GM20431 (cell line): ENCODE results near the gene BAG1.

ENCODE experiments used
- in situ Hi-C: fragments of 300-500 bp; cut with MseI, MboI; formaldehyde crosslinking; loops from one replicate; pipeline ENCODE4 v1.15.0; 2020; ENCODE audit warnings: low sequenced_read_pairs; ENCODE audit not compliant: unreplicated experiment

BAG1 gene

DNA sequence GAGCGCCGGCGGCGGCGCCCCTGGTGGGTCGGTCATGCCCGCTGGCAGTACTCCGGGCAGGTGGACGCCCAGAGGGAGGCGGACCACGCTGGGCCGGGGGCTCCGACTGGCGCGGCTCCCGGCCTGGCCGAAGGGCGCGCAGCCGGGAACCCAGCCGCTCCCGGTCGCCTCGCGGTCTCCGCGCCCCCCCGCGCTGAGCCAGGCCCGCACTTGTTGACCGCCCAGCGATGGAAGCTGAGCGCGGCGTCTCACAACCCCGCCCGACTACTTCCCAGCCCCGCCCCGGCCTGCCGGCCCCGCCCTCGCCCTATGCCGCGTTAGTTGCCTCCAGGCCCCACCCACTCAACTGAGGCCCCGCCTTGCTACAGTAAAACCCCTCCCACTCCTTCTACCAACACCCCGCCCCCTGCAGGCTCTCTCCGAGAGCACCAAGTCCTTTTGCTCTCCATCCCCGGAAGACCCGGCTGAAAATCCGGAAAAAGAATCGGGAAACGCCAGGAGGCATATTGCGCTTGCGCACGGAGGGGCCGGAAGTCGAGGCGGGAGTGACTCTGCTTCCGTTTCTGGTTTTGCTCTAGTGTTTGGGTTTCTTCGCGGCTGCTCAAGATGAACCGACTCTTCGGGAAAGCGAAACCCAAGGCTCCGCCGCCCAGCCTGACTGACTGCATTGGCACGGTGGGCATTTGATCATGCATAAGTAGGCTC is at the start of gene BAG1, which contains the start of gene CHMP5:
Gene BAG1, minus strand, starts transcription at position 236 of the 705 bp plus-strand sequence.
Gene CHMP5, plus strand, starts transcription at position 577 of the 705 bp plus-strand sequence. Its CDS starts 30 bp downstream, at position 607.
- in situ Hi-C loops, result no loop called here

DNA sequence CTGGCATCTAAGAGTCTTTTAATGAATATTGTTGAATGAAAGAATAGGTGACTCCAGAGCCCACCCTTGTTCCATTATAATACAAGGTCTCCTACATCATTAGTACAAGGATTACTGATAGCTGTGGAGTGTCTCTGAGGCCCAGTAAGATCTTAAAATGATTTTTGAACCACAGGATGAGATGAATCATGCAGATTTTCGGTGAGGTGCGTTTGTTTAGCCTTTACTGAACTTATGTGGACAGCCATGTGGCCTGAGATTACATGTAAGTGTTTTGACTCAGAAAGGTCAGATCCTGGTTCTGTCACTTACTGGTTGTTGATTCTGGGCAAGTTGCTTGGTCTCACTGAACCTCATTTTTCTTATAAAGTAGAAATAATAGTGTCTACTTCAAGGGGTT is 47.4 kb upstream of the BAG1 start:
- in situ Hi-C loops, result no loop called here

DNA sequence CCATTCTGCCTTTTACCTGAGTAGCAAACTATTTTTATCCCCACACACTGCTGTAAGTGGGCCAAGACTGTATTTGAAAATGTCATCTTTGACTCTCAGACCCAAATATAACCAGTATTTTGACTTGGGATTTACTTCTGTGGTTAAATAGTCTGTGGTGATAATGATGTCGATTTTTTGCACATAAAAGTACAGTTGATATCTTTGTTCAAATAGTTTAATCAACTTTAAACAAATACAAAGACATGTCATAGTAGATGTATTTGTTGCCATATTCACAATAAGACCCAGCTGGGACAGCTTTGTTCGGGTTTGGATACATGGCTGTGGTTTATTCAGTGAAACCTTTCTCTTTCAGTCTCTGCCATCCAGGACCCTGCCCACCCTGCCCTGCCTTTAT is 46.2 kb upstream of the BAG1 start:
- in situ Hi-C loops, result no loop called here

DNA sequence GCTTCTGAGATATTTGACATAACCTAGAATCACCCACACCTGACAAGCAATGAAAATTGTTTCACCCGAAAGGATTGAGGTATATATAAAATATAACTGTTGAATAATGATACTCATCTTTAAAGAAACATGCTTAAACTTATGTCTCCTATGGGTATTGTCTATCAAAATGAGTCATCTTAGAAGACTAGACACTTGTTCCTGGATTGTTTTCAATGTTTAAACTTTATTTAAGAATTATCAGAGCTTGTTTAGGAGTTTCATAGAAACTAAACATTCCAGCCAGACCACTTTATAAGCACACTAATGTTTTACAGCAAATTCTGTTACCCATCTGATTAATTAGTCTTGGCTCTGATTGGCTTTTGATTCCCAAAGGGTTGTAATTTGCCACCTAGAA is 45.4 kb upstream of the BAG1 start:
- in situ Hi-C loops, result no loop called here

DNA sequence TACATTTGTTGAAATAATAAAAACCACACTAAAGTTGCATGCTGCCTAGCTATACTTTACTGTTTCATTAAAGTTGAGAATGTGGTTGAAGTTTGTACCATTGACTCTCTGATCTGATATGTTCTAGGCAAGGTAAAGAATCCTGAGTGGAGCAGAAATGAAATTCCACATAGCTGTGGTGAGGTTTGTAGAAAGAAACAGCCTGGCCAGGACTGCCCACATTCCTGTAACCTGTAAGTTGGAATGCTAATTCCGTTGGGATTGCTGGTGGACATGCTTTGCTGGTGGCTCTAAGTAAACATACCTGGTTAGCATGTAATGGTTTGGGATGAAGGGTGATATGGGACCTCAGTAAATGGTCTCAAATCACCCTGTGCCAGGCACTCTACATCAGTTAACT is 42.6 kb upstream of the BAG1 start:
- in situ Hi-C loops, result no loop called here

DNA sequence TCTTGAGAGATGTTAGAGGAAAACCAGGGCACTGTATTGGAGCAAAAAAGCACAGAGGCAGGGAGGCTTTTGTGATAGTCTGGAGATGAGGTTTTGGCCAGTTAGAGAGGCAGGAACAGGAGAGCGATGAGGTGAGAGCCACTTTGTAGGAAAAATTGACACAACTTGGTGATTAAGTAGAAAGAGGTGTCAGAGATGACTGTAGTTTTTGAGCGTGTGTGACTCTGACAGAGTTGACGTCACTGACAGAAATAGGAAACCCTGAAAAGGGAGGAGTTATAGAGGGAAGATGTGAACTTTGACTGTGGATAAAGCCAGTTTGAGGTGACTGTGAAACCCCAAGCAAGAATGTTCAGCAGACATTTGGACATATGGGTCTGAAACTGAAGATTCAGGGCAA is 41.5 kb upstream of the BAG1 start:
- in situ Hi-C loops, result no loop called here

DNA sequence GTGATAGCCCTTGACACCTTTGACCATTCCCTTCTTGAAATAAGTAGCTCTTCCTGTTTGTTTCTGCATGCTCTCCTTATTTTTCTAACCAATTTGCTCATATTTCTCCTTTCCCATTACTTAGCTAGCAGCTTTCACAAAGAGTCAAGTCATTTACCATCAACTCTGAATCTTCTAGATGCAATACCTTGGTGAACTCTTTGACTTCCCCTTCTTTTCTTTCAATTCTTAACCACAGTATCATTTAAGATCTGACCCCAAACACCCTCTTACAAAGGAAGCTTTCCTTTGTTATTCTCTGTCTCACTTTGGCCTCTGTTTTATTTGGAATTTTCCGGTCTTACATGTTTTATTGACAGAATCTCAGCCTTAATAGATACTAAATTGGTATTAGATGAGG is 39.9 kb upstream of the BAG1 start:
- in situ Hi-C loops, result no loop called here

DNA sequence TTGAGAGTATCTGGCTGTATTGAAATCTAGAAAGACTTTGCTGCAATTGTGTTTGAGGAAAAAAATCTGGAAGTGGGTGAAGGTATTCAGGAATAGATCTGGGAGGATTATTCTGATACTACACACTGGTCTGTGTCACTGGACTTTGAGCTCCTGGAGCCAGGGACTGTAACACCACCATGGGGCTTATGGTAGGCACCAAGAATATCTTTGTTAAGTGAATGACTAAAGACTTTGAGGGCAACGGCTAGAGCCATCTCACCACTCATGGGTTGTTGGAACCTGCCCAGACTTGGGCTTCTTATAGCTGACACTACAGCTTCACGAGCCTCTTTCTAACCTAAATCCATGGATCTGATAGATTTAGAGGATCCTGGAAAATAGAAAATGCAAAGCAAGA is 36.0 kb upstream of the BAG1 start:
- in situ Hi-C loops, result no loop called here

DNA sequence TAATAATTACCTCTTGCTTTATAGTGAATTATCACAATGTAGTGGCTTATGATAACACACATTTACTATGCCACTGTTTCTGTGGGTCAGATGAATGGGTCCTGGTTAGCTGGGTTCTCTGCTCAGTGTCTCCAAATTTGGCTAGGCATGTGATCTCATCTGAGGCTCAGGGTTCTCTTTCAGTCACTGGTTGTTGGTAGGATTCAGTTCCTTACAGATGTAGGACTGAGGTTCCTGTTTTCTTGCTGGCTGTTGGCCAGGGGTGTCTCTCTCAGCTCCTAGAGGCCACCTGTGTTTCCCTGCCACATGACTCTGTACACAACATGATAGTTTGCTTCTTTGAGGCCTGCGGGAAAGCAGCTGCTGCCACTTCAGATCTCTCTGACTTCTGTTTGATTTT is 32.9 kb upstream of the BAG1 start:
- in situ Hi-C loops, result no loop called here

DNA sequence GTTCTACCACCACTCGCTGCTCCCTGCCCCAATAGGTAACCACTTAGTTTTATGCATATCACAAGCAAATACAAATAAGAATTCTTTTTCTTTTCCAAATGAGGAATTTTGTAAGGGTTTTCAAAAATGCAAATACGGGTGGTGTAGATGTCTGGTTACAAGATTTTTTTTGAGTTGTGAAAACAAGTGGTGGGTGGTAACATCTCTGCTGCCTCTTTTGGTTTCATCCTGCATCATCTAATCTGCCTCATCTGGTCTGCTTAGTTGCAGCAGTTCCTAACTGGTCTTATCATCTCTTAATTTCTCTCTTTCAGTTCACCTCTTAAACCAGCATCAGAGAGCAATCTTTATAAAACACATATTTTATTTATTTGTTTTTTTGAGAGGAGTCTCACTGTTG is 31.1 kb upstream of the BAG1 start:
- in situ Hi-C loops, result no loop called here

DNA sequence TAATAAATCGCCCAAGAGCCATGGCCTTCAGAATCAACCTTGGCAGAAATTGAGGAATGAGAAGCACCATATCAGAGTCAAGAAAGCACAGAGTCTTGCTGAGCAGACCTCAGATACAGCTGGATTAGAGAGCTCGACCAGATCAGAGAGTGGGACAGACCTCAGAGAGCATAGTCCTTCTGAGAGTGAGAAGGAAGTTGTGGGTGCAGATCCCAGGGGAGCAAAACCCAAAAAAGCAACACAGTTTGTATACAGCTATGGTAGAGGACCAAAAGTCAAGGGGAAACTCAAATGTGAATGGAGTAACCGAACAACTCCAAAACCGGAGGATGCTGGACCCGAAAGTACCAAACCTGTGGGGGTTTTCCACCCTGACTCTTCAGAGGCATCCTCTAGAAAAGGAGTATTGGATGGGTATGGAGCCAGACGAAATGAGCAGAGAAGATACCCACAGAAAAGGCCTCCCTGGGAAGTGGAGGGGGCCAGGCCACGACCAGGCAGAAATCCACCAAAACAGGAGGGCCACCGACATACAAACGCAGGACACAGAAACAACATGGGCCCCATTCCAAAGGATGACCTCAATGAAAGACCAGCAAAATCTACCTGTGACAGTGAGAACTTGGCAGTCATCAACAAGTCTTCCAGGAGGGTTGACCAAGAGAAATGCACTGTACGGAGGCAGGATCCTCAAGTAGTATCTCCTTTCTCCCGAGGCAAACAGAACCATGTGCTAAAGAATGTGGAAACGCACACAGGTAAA is 30.3 kb upstream of the BAG1 start:
- in situ Hi-C loops, result no loop called here

DNA sequence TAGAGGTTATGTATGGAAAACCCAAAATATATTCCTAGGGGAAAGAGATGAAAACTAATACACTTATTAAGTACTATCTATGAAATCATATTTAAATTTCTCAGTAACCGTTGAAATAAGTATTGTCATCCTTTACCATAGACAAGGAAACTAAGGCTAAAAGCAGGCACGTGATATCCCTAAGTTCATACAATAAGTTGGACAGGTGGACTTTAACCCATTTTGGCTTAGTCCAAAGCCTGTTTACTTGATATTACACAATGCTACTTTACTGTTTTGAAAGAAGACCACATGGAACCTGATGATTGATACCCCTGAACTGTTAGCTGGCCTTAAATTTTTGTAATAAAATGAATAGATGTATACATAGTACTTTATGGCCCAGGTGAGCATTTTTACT is 29.3 kb upstream of the BAG1 start:
- in situ Hi-C loops, result no loop called here

DNA sequence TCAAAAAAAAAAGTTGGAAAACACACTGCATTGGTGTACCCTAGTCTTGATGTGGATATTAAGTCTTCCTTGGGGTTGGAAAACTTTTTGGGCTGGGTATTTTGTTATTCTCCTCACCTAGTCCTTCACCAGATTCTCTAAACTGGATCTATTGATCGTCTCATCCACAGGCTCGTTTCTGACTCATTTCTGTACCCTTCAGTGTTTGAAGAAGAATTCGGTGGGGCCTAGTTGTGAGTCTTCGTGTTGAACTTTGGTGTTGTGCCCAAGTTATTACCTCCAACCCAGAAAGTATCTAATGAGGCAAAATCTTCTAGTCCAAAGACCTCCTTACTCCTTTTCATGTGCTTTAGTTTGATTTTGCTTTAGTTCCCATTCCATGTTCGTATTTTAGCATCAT is 27.4 kb upstream of the BAG1 start:
- in situ Hi-C loops, result no loop called here

DNA sequence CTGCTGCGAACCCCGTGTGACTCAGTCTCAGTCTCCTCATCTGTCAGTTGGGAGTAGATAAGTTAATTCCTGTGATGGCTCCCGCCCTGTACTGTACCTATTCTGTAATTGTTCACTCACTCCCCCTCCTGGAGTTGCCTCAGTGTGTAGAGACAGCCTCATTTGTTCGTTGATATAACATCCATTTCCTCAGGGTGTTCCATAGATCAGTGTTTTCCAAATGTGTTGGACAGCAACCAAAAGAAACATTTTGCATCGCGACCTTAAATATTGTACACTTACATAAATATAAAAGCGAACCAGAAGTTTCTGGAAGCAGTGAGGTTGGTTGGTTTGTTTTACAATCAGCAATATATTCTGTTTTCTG is 26.5 kb upstream of the BAG1 start:
- in situ Hi-C loops, result no loop called here

DNA sequence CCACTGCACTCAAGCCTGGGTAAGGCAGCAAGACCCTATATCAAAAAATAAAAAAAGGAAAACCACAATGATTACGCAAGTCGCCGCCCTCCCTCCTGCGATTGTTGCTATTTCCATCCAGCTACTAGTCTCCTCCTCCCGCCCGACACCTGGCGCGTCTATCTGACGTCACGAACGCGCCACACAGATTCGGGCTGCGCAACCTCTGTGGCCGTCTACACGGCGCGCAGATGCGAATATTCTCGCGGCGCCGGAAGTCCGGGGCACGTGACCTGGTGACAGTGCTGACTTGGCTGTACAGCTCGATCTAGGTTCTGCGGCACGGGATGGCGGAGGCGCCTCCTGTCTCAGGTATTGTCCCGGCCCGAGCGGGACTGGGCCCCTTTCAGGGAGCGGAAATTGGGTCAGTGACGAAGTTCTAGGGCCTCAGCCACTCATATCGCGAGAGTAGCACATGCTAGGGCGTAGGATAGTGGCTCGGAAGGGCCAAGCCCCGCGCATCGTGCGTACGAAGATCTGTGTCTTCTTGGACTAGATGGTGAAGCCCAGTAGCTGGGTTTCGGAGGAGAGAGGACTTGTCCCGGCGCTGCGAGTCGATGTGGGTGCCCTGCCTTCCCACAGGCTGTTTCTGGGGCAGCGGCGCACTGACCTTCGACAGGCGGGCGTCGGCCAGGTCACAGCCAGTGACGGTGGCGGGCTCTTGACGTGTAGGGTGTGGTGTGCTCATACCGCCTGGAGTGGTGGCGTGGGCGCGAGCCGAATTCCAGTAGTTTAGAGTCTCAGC is 25.9 kb upstream of the BAG1 start, which contains the start of gene NFX1:
Gene NFX1, plus strand, starts transcription at position 270 of the 784 bp plus-strand sequence. Its CDS starts 57 bp downstream, at position 327.
- in situ Hi-C loops, result no loop called here

DNA sequence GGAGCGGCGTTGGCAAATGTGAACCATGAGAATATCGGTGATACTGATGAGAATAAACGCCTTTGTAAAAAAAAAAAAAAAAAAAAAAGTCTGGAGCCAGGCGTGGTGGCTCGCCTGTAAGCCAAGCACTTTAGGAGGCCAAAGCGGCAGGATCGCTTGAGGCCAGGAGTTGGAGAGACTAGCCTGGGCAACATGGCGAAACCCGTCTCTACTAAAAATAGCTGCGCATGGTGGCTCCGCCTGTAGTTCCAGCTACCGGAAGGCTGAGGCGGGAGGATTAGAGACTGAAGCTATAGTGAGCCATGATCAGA is 25.4 kb upstream of the BAG1 start:
- in situ Hi-C loops, result no loop called here

DNA sequence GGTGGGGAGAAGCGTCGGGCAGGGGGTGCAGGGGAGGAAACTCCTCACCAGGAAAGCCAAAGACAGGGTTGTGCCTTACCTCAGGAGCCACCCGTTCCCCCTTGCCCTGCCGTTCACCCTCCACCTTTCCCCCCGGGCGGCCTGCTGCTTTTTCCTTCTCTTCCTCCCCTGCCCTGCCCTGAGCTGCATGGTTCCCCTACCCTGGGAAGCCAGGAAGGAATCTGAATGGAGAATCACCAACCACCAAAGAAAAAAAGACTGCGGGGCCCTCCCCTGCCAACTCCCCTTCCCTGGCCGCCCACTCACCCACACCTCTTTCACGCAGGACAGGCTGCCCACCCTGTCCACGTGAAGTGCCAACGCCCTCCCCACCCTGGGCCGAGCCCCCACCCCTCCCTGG is 25.0 kb upstream of the BAG1 start:
- in situ Hi-C loops, result no loop called here

DNA sequence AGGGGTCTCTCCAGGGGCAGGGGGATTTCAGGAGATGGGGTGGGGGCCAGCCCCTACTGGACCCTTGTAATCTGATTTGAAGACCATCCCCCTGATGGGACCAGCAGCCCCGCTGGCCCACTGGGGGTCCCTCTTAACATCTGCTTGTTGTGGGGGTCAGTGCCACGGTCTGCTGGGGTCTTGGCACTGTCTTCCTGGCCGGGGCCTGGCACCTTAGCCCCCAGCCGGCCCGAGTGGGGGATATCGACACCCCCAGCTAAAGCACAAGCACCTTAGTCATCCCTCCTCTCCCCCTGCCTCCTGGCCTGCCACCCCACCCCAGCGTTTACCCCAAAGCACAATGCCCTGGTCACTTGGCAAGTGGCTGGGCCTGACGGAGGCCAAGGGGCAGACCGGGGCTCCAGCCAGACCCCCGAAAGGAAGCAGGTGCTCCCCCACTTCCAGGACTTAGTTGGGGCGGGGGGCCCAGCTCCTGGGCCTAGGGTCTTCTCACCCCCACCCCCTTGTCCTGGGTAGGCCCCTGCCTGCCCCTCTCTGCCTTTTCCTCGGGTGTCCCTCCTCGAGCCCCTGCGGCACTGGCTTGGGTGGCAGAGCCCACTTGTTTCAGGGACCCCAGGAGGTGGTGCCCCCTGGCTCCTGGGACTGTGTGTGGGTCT is 24.4 kb upstream of the BAG1 start:
- in situ Hi-C loops, result no loop called here

DNA sequence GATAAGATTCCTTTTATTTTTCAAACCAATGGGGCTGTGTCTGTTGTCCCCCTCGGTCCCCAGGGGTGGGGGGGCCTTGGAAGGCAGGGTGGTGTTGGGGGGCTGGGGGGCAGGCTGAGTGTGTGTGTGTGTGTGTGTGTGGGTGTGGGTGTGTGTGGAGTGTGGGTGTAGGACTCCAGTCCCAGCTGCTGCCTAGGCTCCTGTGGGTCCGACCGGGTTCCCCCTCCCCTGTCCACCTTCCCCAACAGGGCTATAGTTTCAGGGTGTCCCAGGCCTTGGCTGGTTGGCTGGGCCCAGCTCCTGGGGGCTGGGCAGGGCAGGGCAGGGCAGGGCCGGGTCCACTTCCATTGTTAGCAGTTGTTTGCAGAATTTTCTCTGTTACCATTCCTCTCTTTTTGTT is 23.7 kb upstream of the BAG1 start:
- in situ Hi-C loops, result no loop called here

DNA sequence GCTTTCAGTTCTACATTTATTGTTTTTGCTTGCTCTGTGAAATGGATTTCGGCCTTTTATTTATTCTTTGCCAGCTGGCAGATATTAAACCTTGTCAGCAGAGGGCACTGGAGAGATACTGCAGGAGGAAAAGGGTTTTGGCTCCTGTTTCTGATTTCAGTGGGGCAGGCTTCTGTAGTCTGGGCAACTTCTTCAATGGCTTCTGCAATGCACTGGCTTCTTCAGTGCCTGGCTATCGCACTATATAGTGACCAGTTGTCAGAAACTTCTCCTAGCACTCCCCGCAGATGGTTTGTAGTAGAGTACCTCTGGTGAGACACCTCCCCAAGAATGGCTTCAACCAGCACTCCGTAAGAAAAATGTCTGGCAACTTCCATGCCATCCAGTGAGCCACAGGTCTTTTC is 22.6 kb upstream of the BAG1 start:
- in situ Hi-C loops, result no loop called here

DNA sequence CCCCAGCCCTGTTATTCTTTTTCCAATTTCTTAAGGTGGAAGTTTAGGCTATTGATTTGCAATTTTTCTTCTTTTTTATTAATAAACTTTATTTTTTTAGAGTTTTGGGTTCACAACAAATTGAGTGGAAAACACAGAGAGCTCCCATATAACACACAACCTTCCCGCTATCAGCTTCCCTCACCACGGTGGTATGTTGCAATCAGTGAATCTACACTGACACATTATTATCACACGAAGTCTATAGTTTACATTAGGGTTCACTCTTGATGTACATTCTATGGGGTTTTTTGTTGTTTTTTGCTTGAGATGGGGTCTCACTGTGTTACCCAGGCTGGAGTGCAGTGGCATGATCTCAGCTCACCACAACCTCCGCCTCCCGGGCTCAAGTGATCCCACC is 21.0 kb upstream of the BAG1 start:
- in situ Hi-C loops, result no loop called here
